ENCODE measurements around the gene MYPN.

Gene MYPN

DNA sequence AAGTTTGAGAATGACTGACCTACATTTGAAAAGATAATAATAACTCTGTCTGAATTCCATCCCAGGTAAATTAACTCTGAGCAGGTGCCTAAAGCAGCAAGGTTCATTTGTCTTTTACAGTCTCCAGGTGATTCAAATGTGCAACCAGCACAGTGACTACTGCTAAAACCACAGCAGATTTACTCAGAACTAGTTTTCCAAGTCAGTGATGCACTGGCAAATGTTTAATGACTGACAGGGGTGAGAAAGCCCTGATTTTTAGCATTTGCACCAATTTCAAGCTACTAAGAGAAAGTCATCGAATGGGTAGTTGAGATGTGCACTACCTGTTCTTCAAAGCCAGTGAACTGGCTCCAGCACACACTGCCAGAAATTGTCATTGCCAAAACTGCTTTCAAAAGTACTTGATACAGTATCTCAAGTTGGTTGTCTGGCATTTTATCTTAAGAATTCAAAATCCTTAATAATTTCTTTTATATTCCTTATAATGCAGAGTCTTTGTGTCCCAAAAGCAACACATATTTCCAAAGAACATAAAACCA lies 62.3 kb downstream of the MYPN start:
- TF ChIP-seq SIN3A (IDR thresholded peaks at IDR 0.05; ENCODE audit: borderline replicate concordance, insufficient read depth, low read length): no peak
- TF ChIP-seq, protein P1, sequence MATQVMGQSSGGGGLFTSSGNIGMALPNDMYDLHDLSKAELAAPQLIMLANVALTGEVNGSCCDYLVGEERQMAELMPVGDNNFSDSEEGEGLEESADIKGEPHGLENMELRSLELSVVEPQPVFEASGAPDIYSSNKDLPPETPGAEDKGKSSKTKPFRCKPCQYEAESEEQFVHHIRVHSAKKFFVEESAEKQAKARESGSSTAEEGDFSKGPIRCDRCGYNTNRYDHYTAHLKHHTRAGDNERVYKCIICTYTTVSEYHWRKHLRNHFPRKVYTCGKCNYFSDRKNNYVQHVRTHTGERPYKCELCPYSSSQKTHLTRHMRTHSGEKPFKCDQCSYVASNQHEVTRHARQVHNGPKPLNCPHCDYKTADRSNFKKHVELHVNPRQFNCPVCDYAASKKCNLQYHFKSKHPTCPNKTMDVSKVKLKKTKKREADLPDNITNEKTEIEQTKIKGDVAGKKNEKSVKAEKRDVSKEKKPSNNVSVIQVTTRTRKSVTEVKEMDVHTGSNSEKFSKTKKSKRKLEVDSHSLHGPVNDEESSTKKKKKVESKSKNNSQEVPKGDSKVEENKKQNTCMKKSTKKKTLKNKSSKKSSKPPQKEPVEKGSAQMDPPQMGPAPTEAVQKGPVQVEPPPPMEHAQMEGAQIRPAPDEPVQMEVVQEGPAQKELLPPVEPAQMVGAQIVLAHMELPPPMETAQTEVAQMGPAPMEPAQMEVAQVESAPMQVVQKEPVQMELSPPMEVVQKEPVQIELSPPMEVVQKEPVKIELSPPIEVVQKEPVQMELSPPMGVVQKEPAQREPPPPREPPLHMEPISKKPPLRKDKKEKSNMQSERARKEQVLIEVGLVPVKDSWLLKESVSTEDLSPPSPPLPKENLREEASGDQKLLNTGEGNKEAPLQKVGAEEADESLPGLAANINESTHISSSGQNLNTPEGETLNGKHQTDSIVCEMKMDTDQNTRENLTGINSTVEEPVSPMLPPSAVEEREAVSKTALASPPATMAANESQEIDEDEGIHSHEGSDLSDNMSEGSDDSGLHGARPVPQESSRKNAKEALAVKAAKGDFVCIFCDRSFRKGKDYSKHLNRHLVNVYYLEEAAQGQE (IDR thresholded peaks at IDR 0.05; ENCODE audit: insufficient read depth in 1 of 2, low read depth in 2 of 2, low read length in 2 of 2): no peak
- no peak for TF ChIP-seq POLR2AphosphoS5 (IDR thresholded peaks at IDR 0.05; ENCODE audit: low read depth, low read length)
- no peak for TF ChIP-seq TAF1 (IDR thresholded peaks at IDR 0.05; ENCODE audit: borderline replicate concordance, insufficient read depth, low read length)
- no peak for TF ChIP-seq FOXP2 (optimal IDR thresholded peaks at IDR 0.05; ENCODE audit: borderline replicate concordance, extremely low read depth, extremely low read length, insufficient read depth)

DNA sequence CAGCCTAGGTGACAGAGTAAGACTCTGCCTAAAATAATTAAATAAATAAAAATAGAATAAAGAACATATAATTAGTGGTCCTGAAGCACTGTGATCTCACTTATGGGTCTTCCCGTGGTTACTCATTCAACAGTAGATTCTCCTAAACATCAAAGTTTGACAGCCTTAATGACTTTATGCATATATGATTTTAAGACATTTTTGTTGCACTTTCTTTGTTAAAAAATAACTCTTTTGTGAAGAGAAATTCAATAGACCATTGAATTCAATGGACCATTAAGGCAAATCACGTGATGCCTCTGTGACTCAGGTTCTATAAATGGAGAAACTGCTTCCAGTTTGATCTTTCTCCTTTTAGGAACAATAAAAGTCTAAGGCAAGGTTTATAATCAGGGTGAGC lies 63.0 kb downstream of the MYPN start:
- TF ChIP-seq TAF1 (IDR thresholded peaks at IDR 0.05; ENCODE audit: borderline replicate concordance, insufficient read depth, low read length): no peak
- no peak for TF ChIP-seq SIN3A (IDR thresholded peaks at IDR 0.05; ENCODE audit: borderline replicate concordance, insufficient read depth, low read length)
- TF ChIP-seq, protein P1 (IDR thresholded peaks at IDR 0.05; ENCODE audit: insufficient read depth in 1 of 2, low read depth in 2 of 2, low read length in 2 of 2): no peak
- TF ChIP-seq POLR2AphosphoS5 (IDR thresholded peaks at IDR 0.05; ENCODE audit: low read depth, low read length): no peak
- no peak for TF ChIP-seq FOXP2 (optimal IDR thresholded peaks at IDR 0.05; ENCODE audit: borderline replicate concordance, extremely low read depth, extremely low read length, insufficient read depth)

DNA sequence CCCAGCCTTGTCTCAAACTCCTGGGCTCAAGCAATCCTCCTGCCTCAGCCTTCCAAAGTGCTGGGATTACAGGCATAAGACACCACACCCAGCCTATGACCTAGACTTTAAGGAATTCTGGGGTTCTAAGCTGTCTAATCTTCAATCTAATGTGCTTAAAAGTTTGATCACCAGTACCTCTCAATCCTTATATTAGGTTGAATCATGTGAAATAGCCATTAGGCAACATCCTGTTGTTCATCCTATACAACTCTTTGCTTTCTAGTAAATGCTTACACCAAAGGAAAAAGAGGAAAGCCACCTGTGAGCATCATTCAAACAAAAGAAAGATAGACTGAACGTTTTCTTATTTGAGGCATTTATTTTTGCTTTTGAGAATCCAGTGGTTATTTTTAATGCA lies 66.7 kb downstream of the MYPN start:
- TF ChIP-seq TAF1 (IDR thresholded peaks at IDR 0.05; ENCODE audit: borderline replicate concordance, insufficient read depth, low read length) (no peak), POLR2AphosphoS5 (IDR thresholded peaks at IDR 0.05; ENCODE audit: low read depth, low read length) (no peak), SIN3A (IDR thresholded peaks at IDR 0.05; ENCODE audit: borderline replicate concordance, insufficient read depth, low read length) (no peak)

DNA sequence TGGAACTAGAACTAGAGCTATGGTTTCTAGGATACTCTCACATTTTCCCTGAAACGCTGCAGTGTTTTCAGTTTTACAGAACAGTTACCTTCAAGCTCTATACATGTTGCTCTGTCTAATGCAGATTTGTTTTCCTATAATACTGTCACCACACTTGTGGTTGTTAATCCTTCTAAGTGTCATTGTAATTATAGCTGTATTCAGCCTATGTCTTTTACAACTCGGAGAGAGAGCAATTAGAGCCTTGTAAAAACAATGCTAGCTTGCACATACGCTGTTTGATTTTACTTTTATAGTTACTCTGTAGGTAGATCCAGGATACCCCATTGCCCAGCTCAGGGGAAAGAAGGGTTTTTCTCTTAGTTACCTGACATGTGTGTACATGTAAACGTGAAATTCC lies 67.5 kb downstream of the MYPN start:
- TF ChIP-seq TAF1 (IDR thresholded peaks at IDR 0.05; ENCODE audit: borderline replicate concordance, insufficient read depth, low read length): no peak

DNA sequence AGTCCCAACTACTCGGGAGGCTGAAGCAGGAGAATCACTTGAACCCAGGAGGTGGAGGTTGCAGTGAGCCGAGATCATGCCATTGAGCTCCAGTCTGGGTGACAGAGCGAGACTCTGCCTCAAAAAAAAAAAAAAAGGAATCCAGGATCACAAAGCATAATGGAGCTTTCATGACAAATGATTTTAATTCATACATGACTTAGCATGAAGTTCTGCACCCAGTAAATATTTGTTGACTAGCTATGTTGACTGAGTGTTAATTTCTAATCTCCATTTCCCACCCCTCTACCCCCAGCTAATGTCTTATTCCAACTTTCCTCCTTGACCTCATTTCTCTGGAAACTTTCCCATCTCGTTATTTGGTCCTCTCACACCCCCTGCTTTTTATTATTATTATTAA lies 69.3 kb downstream of the MYPN start:
- no peak for TF ChIP-seq POLR2AphosphoS5 (IDR thresholded peaks at IDR 0.05; ENCODE audit: low read depth, low read length)
- TF ChIP-seq SIN3A (IDR thresholded peaks at IDR 0.05; ENCODE audit: borderline replicate concordance, insufficient read depth, low read length): no peak
- TF ChIP-seq FOXP2 (optimal IDR thresholded peaks at IDR 0.05; ENCODE audit: borderline replicate concordance, extremely low read depth, extremely low read length, insufficient read depth): no peak
- TF ChIP-seq, protein P1 (IDR thresholded peaks at IDR 0.05; ENCODE audit: insufficient read depth in 1 of 2, low read depth in 2 of 2, low read length in 2 of 2): no peak
- TF ChIP-seq TAF1 (IDR thresholded peaks at IDR 0.05; ENCODE audit: borderline replicate concordance, insufficient read depth, low read length): no peak

DNA sequence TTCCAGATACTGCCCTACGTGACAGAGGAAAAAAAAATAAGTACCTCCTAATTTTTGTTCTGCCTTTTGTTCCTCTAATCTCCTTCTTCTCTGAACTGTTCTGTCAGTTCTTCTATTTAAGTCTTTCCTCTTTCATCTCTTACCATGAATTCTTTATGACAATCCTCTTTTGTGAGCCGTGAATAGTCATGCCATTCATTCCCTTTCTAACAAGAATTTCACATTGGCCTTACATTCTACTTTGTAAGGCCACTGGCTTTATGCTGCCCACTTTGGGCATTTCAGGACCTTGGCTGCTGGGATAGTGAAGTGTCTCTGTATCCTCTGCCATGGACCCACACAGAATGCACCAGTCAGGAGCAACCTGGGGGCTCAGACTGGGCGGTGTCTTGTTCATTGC lies 69.7 kb downstream of the MYPN start:
- TF ChIP-seq FOXP2 (optimal IDR thresholded peaks at IDR 0.05; ENCODE audit: borderline replicate concordance, extremely low read depth, extremely low read length, insufficient read depth): no peak
- TF ChIP-seq POLR2AphosphoS5 (IDR thresholded peaks at IDR 0.05; ENCODE audit: low read depth, low read length): no peak
- TF ChIP-seq, protein P1 (IDR thresholded peaks at IDR 0.05; ENCODE audit: insufficient read depth in 1 of 2, low read depth in 2 of 2, low read length in 2 of 2): no peak
- no peak for TF ChIP-seq TAF1 (IDR thresholded peaks at IDR 0.05; ENCODE audit: borderline replicate concordance, insufficient read depth, low read length)
- no peak for TF ChIP-seq SIN3A (IDR thresholded peaks at IDR 0.05; ENCODE audit: borderline replicate concordance, insufficient read depth, low read length)
